Stimulated activated CD8-positive, alpha-beta memory T cell treated with anti-CD3 and anti-CD28 coated beads, Interleukin-4, amount 100 ng/mL, for 1 hour (primary cell): ENCODE data around the gene SUPT3H.
"Not testable (repeated sequence)": the region's sequence is repeated elsewhere in the genome, so short reads cannot be mapped to it uniquely, and the experiment has no call there.

ENCODE experiments used
- DNase-seq, 2 donors: peaks; one replicate each; pipeline ENCODE4 v3.0.0-alpha.2; 2020; ENCODE audit warnings: low read depth in 2 of 2, low spot score in 1 of 2

Gene SUPT3H

GRCh38 chr6:45185403-45186251 lies 192.1 kb downstream of the SUPT3H start:
- DNase-seq, result no peak

DNA sequence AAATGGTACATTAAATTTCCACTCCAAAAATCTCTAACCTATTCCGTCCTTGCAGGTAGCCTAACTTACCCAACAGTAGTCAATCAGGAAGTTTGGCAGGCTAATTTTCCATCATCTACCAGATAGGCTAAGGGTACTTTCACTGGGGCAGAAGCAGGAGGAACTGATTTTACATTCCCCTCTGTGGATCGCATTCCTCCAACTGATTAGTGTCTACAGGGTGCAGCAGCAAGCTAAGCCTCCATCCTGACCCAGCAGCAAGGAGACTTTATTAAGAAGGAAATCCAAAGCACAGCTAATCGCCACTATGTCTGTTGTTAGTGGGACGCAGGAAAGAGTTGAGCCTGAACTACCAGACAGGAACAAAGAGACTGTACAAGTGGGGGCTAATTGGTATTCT lies 192.8 kb downstream of the SUPT3H start:
- DNase-seq, result no peak

DNA sequence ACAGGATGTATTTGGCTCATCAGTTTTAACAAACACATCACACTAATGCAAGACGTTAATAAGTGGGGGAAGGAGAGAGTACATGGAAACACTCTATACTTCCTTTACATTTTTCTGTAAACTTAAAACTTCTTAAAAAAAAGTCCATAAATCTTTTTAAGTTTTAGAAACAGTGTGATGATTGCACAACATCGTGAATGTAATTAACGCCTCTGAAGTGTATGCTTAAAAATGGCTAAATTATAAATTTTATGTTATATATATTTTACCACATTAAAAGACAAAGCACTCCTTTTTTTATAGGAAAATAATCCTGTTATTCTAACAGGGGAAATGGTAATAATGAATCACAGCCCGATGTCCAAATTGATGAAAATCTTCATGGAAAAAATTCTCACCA lies 193.7 kb downstream of the SUPT3H start:
- no peak for DNase-seq

GRCh38 chr6:45176373-45176772 lies 201.4 kb downstream of the SUPT3H start:
- DNase-seq, result not testable (repeated sequence)

- no peak for DNase-seq
These were observed 202.5 kb downstream of the SUPT3H start for GRCh38 chr6:45175272-45175671.

GRCh38 chr6:45174045-45174444 lies 203.7 kb downstream of the SUPT3H start:
- DNase-seq, result no peak

DNA sequence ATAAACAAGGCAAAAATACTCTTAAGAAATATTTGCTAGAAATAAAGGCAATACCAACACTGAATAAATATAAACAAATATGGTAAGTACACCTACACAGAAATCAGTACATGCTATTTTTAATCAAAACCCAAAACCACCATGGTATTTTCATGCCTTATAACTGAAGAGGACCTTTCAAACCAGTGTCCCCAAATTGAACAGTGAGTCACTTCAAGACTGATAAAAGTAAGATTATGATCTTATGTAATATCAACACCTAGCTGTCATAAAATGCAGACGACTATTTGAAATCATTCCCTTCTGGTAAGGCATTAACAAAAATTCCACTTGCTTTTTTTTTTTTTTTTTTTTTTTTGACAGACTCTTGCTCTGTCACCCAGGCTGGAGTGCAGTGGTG lies 206.4 kb downstream of the SUPT3H start:
- no peak for DNase-seq

GRCh38 chr6:45170309-45170708 lies 207.4 kb downstream of the SUPT3H start:
- no peak for DNase-seq

DNA sequence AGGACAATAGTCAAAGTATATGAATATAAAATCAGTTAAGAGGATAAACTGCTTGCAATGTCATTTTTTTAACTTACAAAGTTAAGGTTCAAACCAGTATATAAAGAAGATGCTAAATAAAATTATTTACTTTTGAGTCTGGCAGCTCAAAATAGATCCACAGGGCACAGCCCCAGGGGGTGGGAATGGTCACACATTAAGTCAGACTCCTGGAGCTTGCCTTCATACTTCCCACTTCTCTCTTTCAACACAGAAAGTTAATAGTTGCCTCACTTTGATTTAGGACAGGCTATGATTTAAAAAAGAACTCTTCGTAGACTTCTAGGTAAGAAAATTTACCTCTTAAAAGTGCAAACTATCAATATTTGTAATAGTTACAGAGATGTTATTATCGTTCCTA lies 207.9 kb downstream of the SUPT3H start:
- DNase-seq, result no peak

DNA sequence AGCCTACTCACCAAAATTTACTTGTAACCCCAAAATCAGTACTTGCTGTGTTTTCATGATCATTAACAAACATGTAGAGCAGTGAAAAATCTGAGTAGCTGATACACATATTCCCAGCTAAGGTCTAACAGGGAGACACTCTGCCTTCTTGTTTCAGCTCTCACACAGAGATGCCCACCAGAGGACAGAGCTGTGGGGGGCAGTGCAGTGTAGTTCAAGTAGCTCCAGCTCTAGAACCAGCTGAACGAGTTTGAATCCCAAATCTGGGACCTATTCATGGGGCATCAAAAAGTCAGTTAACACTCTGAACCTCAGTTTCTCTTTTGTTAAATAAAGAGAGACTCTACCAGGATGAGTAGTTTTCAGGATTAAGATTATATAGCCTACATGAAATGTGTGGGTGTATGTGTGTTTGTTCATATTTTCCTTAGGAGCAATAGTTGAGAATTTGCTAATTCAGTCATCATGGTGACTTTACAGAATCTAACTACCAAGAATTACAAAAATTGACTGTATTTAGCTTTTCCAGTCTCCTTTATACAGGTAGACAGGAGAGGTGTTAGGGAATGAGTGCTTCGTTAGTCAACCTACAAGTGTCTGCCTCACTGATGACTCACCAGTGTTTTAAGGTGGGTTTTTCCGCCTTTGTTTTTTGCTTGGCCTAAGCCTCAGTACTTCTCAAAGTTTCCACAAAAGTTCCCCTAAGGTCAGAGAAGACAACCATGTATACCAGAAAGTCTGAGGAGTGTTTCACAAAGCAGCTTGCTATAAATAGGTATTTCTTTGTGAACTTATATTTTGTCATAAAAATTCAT lies 213.6 kb downstream of the SUPT3H start:
- DNase-seq, result no peak

DNA sequence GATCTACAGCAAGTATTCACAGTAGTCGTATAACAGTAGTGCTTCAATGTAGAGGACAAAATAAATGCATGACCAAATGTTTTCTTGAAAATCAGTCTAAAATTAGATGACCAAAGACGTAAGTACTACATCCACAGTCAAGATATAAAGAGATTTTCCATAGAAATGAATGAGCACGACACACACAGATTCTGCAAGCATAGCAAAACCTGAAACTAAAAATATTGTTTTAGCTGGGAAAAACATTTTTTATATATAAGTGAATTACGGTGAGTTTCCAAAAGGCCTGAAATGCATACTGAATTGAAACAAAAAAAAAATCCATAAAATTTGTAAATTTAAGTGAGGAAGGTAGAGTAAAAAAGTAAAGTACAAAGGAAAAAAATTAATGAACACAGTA lies 217.4 kb downstream of the SUPT3H start:
- DNase-seq, result no peak

DNA sequence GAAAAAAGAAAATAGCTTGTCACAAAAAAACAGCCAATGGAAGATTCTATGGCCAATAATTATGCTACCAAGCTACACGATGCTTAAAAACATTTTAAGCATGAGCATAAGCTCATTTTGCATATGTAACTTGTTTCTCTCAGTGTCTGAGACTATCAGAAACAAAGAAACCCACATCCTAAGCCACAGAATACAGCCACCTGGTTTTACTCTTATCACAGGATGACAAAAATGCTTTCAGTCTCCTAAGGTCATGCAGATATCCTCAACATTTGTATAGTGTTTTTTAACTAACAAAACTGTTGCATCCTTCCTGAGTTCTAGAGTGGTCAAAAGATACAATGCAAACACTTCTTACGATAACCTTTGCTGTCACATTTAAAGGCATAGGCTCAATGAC lies 221.7 kb downstream of the SUPT3H start:
- DNase-seq, result no peak

DNA sequence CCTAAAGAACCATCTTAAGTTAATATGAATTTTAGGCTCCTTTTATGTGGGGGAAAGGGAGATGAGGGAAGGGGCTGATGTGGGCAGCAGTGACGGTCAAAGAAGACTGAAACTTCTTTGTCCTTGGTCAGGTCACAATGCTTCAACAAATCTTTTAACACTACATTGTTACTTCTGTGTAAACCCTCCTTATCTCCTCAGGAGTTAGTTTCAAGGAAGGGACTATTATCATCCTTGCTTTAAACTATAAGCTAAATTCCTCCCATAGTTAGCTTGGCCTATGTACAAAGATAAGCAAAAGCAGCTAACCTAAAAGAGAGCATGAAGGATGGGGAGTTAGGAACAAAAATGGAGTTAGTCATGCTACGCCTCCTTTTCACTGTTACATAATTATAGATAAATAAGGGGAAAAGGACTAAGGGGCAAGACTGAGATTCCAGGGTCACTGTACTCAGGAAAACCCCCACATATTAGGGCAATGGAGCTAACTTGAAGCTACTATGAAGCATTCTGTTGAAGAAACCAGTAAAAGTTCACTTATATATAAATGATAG lies 222.3 kb downstream of the SUPT3H start:
- no peak for DNase-seq

- no peak for DNase-seq
These were observed 223.1 kb downstream of the SUPT3H start for GRCh38 chr6:45154679-45155078.

- no peak for DNase-seq
These were observed 228.9 kb downstream of the SUPT3H start for GRCh38 chr6:45148711-45149341.

GRCh38 chr6:45148278-45148677 lies 229.5 kb downstream of the SUPT3H start:
- DNase-seq, result no peak

GRCh38 chr6:45145658-45146057 lies 232.1 kb downstream of the SUPT3H start:
- DNase-seq, result not testable (repeated sequence)

GRCh38 chr6:45138765-45139164 lies 239.0 kb downstream of the SUPT3H start:
- no peak for DNase-seq

GRCh38 chr6:45136495-45136894 lies 241.2 kb downstream of the SUPT3H start:
- DNase-seq, result no peak

GRCh38 chr6:45132658-45133294 lies 245.0 kb downstream of the SUPT3H start:
- DNase-seq, result no peak

DNA sequence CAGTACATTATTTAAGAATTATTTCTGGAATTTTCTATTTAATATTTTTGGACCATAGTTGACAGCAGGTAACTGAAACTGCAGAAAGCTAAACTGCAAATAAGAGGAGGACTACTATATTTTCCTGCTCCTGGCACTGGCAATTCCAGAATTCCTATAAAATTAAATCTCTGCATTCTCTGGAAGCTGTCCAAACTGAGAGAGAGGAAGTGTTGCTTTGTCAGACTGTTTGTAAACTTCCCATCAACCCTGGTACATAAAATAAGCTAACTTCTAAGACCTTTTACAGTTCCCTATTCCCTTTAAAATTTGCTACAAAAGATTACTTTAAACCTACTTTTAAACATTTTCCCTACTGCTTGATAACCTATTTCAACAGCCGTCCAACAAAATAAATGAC lies 245.7 kb downstream of the SUPT3H start:
- DNase-seq, result no peak
